ENCODE data around the gene PDSS2.

The PDSS2 gene

GRCh38 chr6:107354451-107354850 lies 104.9 kb downstream of the PDSS2 start:
- TF ChIP-seq CTCF (IDR thresholded peaks at IDR 0.05; ENCODE audit: control insufficient read depth, extremely low read depth, insufficient read depth), result no peak
- DNase-seq (ENCODE audit: low read depth), result no peak
- H3K4me3 ChIP-seq (ENCODE audit: low read depth, low read length), result no peak overlapping the region

- TF ChIP-seq CTCF (IDR thresholded peaks at IDR 0.05; ENCODE audit: control insufficient read depth, extremely low read depth, insufficient read depth), result no peak
- no peak for DNase-seq (ENCODE audit: low read depth)
- no peak overlapping the region for H3K4me3 ChIP-seq (ENCODE audit: low read depth, low read length)
Measured at GRCh38 chr6:107353773-107354382, 105.5 kb downstream of the PDSS2 start.

- H3K4me3 ChIP-seq (ENCODE audit: low read depth, low read length), result no peak overlapping the region
- DNase-seq (ENCODE audit: low read depth), result no peak
- TF ChIP-seq CTCF (IDR thresholded peaks at IDR 0.05; ENCODE audit: control insufficient read depth, extremely low read depth, insufficient read depth), result no peak
Measured at GRCh38 chr6:107348224-107348623, 111.1 kb downstream of the PDSS2 start.

GRCh38 chr6:107345393-107345792 lies 114.0 kb downstream of the PDSS2 start:
- TF ChIP-seq CTCF (IDR thresholded peaks at IDR 0.05; ENCODE audit: control insufficient read depth, extremely low read depth, insufficient read depth), result no peak
- no peak overlapping the region for H3K4me3 ChIP-seq (ENCODE audit: low read depth, low read length)

GRCh38 chr6:107344981-107345380 lies 114.4 kb downstream of the PDSS2 start:
- no peak overlapping the region for H3K4me3 ChIP-seq (ENCODE audit: low read depth, low read length)
- TF ChIP-seq CTCF (IDR thresholded peaks at IDR 0.05; ENCODE audit: control insufficient read depth, extremely low read depth, insufficient read depth), result no peak
- no peak for DNase-seq (ENCODE audit: low read depth)

More at GRCh38 chr6:107345393-107345792, 114.0 kb downstream of the PDSS2 start:
- DNase-seq (ENCODE audit: low read depth), result no peak

- no peak for TF ChIP-seq CTCF (IDR thresholded peaks at IDR 0.05; ENCODE audit: control insufficient read depth, extremely low read depth, insufficient read depth)
- no peak for DNase-seq (ENCODE audit: low read depth)
- H3K4me3 ChIP-seq (ENCODE audit: low read depth, low read length), result no peak overlapping the region
Measured at GRCh38 chr6:107344383-107344782, 115.0 kb downstream of the PDSS2 start.

GRCh38 chr6:107342144-107342543 lies 117.2 kb downstream of the PDSS2 start:
- no peak for DNase-seq (ENCODE audit: low read depth)
- no peak for TF ChIP-seq CTCF (IDR thresholded peaks at IDR 0.05; ENCODE audit: control insufficient read depth, extremely low read depth, insufficient read depth)
- no peak overlapping the region for H3K4me3 ChIP-seq (ENCODE audit: low read depth, low read length)
